ENCODE measurements around the gene DOCK11.

The DOCK11 gene

DNA sequence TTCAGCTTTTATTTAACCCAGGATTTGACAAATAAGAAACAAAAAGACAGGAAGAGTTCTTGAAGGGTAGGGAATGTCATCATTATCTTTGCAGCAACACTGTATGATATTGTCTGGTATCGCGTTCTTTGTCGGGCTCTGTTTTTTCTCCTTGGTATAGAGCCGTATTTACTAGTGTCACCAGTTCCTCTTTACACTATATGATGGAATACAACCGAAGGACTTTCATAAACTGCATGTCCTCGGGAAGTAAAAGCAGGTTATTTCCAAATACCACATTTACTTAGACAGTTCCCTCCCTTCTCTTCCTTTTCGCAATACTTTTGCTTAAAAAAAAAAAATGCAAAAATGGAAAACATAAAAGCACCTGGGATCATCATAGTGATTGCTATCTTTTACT lies 135.2 kb downstream of the DOCK11 start:
- no peak for DNase-seq (ENCODE audit: low read depth in 2 of 2)

DNA sequence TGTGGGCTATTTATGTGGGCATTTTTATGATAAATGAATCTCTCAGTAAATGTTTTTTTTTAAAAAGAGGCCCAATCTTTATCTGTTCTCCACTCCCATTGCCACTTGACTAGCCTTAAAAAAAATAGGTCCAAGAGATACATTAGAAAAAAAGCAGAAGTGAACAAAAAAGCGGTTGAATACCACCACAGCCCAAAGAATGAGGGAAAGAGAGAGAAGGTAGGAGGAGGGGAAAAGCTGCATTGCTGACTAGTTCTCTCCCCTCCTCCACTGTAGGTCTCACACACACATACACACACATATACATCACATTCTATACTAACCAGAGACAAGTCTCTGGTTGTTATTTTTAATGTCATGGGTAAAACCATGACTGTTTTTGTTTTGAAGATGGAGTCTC lies 136.0 kb downstream of the DOCK11 start:
- no peak for DNase-seq (ENCODE audit: low read depth in 2 of 2)

DNA sequence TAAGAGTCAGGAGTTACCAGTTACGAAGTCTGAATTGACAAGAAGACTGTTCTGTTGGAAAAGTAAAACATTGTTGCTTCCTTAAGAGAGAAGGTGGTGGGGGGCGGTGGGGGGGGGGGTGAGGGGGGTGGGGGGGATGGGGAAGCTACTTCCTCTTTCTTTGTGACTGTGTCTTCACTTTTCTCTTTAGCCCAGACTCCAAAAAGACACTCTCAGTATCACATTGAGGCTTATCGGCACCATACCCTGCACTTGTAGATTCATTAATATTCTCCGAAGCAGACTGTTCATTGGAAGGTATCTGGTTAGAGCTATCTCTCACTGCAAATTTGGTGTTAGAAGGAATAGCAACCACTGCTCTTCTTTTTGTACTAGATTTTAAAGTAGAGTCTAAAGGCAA lies 137.2 kb downstream of the DOCK11 start:
- no peak for DNase-seq (ENCODE audit: low read depth in 2 of 2)

DNA sequence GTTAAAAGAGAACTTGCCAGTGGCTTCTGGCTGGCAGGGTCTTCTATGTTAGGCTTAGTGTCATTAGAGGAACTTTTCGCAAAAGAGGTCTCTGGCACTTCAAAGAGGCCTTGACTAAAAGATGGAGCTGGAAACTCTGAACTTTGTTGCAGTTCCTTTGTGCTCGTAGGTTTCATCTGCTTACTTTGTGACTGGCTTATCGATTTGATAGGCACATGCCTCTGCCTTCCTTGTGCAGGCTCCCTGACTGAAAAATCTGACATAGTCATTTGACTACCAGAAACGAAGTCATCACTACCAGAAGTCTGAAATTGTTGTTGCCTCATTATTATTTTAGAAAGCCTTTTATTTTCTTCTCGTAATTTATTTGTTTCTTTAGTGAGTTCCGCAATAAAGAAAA lies 137.9 kb downstream of the DOCK11 start:
- DNase-seq (ENCODE audit: low read depth in 2 of 2), result no peak

- DNase-seq (ENCODE audit: low read depth in 2 of 2), result no peak
These were observed 138.7 kb downstream of the DOCK11 start for GRCh38 chrX:118634336-118634735.

GRCh38 chrX:118637997-118638396 lies 142.4 kb downstream of the DOCK11 start:
- DNase-seq (ENCODE audit: low read depth in 2 of 2), result no peak

GRCh38 chrX:118644378-118644777 lies 148.8 kb downstream of the DOCK11 start:
- no peak for DNase-seq (ENCODE audit: low read depth in 2 of 2)

GRCh38 chrX:118652717-118653116 lies 157.1 kb downstream of the DOCK11 start:
- no peak for DNase-seq (ENCODE audit: low read depth in 2 of 2)

GRCh38 chrX:118654331-118654730 lies 158.7 kb downstream of the DOCK11 start:
- DNase-seq (ENCODE audit: low read depth in 2 of 2), result no peak

DNA sequence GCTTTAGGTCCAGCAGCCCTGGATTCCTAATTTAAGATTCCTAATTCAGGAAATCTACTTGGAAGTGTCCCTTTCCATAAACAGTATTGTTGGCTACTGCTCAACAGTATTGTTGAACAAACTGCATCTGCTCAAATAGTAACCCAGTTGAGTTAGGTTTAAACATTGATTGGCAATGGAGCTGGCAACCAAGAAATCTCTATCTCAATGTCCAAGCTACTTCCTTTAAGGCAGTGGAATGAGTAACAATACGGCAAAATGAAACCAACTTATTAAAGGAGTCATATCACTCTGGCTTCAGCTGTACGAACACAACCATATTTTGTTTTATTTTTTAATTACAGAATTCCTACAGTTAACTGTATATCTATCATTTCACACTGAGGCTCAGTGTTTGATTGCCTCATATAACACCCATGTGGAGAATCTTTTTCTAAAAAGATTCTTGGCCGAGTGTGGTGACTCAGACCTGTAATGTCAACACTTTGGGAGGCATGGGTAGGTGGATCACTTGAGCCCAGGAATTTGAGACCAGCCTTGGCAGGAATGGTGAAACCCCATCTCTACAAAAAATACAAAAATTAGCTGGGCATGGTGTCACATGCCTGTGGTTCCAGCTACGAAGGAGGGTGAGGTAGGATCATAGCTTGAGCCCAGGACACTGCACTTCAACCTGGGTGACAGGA lies 160.1 kb downstream of the DOCK11 start:
- no peak for DNase-seq (ENCODE audit: low read depth in 2 of 2)

DNA sequence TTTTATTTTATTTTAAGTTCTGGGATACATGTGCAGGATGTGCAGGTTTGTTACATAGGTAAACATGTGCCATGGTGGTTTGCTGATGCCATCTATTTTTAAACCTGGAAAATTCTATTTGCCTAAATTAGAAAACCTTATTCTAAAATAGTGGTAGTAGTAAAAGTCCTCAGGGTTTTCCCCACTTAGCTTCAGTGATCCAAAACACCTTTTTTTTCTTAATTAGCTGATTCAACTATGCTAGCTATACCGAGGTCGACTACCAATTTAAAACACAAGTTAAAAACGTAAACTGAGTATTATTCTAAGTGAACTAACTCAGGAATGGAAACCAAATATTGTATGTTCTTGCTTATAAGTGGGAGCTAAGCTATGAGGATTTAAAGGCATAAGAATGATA lies 161.8 kb downstream of the DOCK11 start:
- no peak for DNase-seq (ENCODE audit: low read depth in 2 of 2)

DNA sequence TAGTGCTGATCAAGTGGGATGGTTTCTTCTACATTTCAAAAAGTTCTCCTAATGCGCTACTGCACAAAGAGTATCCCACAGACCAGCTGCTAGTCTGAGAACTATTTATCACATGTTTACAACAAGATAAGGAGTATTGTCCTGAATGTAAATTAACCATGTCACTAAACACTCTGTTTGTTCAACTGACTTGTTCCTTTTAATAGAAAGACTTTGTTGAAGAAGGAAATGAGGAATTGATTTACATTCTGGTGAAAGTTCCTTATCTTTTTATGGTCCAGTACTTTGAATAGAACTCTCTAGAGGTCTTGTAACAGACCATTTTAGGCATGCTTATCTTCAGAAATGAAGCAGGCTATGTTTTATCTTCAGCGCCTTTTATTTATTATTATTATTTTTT lies 164.5 kb downstream of the DOCK11 start:
- no peak for DNase-seq (ENCODE audit: low read depth in 2 of 2)

DNA sequence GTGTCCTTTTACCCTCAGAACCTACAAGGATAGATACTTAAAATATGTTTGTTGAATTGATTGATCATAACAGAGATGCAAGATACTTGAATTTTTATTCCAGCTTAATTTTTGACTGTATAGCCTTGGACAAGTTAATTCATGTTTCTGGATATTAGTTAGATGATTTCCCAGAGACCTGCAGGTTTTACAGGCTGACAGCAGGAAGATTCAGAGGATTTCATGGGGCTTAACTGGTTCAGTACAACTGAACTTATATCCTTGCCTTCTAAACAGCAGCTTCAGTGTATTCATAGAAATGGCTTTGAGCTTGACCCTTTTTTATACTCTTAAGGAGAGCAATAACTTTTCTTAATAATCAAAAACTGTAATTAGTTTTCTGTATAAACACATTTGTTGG lies 169.6 kb downstream of the DOCK11 start:
- DNase-seq (ENCODE audit: low read depth in 2 of 2), result no peak

DNA sequence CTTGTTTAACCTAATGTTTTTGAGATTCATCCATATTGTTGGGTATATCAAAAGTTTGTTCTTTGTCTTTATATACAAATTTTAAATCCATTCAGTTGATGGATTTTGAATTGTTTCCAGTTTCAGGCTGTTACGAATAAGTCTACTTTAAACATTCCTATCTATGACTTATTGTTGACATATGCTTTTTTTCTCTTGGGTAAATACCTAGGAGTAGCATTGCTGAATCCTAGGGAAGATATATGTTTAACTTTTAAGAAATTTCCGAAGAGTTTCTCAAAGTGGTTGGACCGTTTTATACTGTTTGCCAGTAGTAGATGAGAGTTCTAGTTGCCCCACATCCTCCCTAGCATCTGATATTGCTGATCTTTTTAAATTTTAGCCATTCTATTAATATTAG lies 170.9 kb downstream of the DOCK11 start:
- no peak for DNase-seq (ENCODE audit: low read depth in 2 of 2)

GRCh38 chrX:118669435-118669834 lies 173.8 kb downstream of the DOCK11 start:
- DNase-seq (ENCODE audit: low read depth in 2 of 2), result no peak

DNA sequence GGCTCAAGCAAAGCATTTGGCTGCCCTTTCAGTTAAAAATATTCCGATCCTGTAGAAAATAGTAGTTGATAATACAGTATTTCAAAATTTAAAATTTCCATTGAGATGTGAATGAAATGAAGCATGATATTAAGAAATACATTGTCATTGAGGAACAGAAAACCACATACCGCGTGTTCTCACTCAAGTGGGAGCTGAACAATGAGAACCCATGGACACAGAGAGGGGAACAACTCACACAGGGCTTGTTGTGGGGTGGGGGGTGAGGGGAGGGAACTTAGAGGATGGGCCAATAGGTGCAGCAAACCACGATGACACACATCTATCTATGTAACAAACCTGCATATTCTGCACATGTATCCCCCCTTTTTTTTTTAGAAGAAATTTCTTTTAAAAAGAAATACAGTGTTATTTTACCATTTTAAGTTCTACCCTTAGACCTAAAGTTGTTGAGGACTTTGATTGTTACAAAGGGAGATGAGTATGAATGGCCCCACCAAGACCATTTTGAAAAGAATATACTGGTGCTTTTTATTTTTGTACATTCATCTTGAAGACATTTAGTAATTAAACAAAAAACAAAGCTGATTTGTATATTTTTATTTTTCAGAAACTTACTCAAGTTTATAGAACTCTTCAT lies 179.8 kb downstream of the DOCK11 start:
- no peak for DNase-seq (ENCODE audit: low read depth in 2 of 2)

- no peak for DNase-seq (ENCODE audit: low read depth in 2 of 2)
These were observed 180.3 kb downstream of the DOCK11 start for GRCh38 chrX:118675966-118676349.

DNA sequence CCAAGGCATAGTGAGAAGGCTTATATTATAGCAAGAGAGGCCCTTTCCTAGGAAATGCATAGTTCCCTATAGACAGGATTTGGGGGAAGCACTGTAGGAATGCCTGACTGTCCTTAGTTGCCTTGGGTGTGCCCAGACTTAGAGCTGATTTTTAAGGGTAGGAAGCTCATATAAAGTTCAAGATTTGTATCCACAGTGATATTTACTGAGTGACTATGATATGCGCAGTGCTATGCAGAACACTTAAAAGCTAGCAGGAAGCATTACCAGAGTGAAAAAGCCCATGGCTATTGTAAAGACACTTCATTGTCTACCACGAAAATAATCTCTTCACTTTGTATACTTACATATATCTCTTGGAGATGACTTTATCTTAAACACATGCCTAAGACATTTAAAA lies 181.7 kb downstream of the DOCK11 start:
- DNase-seq (ENCODE audit: low read depth in 2 of 2), result no peak

DNA sequence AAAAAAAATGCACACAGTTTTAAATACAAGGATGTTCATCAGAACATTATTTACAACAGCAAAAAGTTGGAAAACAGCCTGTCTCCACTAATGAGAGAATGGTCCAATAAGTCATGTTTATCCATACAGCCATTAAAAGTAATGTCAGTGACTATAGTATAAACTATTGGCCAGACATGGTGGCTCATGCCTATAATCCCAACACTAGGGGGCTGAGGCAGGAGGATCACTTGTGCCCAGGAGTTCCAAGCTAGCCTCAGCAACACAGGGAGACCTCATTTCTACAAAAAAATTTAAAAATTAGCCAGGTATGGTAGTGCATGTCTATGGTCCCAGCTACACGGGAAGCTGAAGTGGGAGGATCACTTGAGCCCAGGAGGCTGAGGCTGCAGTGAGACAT lies 183.7 kb downstream of the DOCK11 start:
- no peak for DNase-seq (ENCODE audit: low read depth in 2 of 2)

DNA sequence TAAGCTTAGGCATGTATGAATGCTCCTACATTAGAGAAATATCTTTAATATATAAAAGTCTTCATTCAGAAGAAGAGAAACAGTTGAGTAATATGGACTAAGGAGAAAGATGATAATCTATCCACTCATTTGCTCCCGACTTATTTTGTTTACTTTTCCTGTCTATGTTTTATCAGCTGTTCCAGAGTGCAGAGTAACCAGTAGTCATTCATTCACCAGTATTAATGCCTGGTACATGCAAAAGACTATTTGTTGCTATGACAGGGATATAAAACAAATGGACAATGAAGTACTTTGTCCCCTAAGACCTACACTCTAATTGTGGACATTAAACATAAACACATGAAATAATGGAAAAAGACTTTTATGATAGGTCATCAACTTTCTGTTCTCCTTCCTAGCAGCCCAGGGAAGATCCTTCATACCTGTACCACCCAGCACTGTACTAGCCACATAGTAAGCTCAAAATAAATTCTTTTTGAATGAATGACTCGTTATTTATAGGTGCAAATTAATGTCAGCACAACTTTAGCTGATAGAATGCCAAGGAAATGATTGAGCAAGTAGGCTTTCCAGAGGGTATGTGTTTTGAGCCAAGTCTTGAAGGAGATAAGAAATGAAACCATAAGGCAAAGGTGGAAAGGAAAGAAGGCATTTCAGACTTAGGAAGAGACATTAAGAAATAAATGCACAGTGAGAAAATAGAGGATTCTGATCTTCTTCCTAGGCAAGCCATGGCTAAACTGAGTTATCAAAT lies 186.8 kb downstream of the DOCK11 start:
- no peak for DNase-seq (ENCODE audit: low read depth in 2 of 2)

GRCh38 chrX:118685393-118685792 lies 189.8 kb downstream of the DOCK11 start:
- no peak for DNase-seq (ENCODE audit: low read depth in 2 of 2)

- no peak for DNase-seq (ENCODE audit: low read depth in 2 of 2)
These were observed 193.3 kb downstream of the DOCK11 start for GRCh38 chrX:118688935-118689334.

DNA sequence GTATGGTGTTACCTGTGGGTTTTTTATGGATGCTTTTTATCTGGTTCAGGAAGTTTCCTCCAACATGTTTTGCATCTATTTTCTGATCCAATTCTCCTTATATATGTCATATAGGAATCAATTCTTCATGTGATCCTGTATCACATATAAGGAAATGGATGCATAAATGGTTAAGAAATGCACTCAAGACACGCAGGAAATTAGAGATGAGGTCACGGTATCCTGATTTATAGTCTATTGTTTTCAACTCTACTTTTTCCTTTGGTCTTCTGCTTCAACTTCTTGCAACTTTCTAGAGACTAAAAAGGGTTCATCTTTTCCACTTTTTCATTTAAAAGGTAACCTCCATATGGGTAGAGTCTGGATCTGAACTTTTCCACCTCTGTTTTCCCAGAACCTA lies 198.2 kb downstream of the DOCK11 start:
- no peak for DNase-seq (ENCODE audit: low read depth in 2 of 2)
